Skin epidermis (tissue), 12 donors: ENCODE results near the gene DDX5.

Experiments
- H3K27ac ChIP-seq, 21 experiments: fragments of 200-600 bp; sonication (generic) in 11 of 21; one replicate each; pipeline ENCODE4 v1.5.0; 2020; ENCODE audit warnings: mild to moderate bottlenecking in 3 of 21, inconsistent platforms in 2 of 21, moderate library complexity in 2 of 21
- H3K4me3 ChIP-seq, 7 experiments: fragments of 200-600 bp; sonication (generic) in 2 of 7; one replicate each; pipeline ENCODE4 v1.5.0; 2020; ENCODE audit warnings: inconsistent platforms in 2 of 7, mild to moderate bottlenecking in 2 of 7, moderate library complexity in 1 of 7

DDX5 gene

GRCh38 chr17:64515419-64515818, 9.3 kb upstream of the DDX5 start:
- Histone ChIP-seq H3K4me3 (no peak overlapping the region), H3K27ac (no peak overlapping the region)

GRCh38 chr17:64509179-64509578, 3.1 kb upstream of the DDX5 start:
- H3K4me3 ChIP-seq, result no peak overlapping the region

GRCh38 chr17:64508683-64509082, 2.6 kb upstream of the DDX5 start:
- Histone ChIP-seq H3K4me3 (no peak overlapping the region), H3K27ac (no peak overlapping the region)

More at GRCh38 chr17:64509179-64509578, 3.1 kb upstream of the DDX5 start:
- H3K27ac ChIP-seq, result no peak overlapping the region

GRCh38 chr17:64507413-64507782, 1.3 kb upstream of the DDX5 start:
- Histone ChIP-seq H3K27ac (peak overlapping the region; percentile 95 to 100 (median 99)), H3K4me3 (peak overlapping the region; percentile 64 to 99 (median 85))

DNA sequence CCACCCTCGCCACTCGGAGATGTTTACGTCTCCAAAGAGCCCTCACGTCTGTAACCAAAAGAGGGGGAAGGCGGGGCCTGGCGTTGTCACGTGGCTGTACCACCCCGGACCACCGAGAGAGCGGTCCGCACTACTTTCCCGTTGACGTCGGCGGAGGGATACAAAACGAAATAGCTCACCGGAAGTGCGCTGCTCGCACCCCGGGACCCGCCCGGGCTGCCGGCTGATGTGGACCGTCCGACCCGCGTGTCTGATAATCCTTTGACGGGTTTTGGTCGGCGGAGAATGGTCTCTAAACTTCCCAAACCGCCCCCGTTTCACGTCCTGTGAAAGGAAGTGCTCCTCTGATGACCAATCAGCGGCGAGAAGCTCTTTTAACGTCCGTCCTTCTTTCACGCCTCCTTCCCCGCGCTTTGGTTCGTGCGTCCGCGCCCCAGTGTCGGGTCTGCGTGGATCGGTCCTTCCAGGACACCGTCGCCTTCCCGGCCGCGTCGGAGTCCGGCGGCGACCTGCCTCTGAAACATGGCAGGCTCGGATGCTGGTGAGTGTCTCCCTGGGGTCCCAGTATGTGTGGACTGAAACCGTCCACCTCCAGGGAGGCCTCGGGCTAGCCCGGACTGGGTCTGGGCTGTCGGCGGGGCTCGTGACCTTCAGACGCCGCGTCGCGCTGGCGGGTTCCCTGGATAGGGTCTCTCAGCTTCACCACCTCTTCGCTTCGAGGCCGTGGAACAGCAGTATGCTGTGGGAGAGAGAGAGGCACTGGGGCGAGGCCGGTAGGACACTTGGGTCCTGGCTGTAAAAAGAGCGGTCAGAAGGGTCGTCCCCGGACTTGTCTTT, 705 bp upstream of the DDX5 start, which contains the start of gene CEP95:
Gene CEP95, plus strand, starts transcription at position 402 of the 837 bp plus-strand sequence. Its CDS starts 121 bp downstream, at position 523.
- peak within 1 kb of the TSS; percentile 64 to 99 (median 85) for H3K4me3 ChIP-seq

DNA sequence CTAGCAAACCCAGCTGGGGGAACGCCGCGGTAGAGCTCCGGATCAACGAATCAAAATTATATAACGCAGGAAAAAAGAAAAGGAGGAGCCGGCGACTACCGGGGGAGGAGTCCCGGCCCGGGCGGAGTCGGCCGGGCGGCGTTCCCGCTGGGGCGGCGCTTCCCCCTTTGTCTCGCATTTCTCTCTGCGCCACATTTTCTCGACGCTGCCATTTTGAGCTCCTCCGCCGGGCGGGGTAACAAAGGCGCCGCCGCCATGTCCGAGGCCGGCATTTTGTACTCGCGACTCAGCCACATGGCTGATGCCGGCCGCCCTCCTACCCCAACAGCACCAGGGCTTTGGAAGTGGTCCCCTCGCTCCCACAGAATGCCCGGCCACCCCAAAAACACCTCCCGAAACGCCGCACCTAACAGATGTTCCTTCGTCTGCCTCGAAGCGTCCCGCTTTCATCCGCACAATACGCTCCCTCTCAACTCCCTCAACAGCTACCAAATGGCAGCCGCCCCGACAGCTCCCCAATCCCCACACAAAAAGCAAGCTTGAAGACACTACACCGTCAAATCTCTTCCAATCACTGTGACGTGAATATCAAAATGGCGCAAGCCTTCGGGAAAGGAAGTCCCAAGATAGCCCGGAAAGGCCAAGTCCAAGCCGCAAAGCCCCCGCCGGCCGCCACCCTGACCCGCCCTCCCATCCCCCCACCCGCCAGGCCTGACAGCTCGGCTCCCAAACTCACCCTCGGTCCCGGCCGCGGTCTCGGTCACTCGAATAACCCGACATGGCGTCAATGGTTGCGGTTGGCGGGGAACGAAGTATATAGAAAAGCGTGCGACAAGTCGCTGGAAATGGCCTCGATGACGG, 519 bp downstream of the DDX5 start:
- peak overlapping the region; percentile 95 to 100 (median 99) for H3K27ac ChIP-seq
- peak overlapping the region; percentile 64 to 99 (median 85) for H3K4me3 ChIP-seq

More for the DNA sequence above, 705 bp upstream of the DDX5 start, which contains the start of gene CEP95:
- peak within 1 kb of the TSS; percentile 95 to 100 (median 99) for H3K27ac ChIP-seq

- Histone ChIP-seq H3K27ac (peak overlapping the region in 20 of 21 experiments; percentile 95 to 100 (median 99)), H3K4me3 (peak overlapping the region; percentile 64 to 99 (median 85))
Observed at GRCh38 chr17:64504769-64505339, 1.2 kb downstream of the DDX5 start.

- Histone ChIP-seq H3K27ac (peak overlapping the region in 14 of 21 experiments; percentile 99 to 100 (median 99)), H3K4me3 (peak overlapping the region; percentile 64 to 99 (median 85))
Observed at GRCh38 chr17:64503821-64504768, 2.0 kb downstream of the DDX5 start.

- Histone ChIP-seq H3K4me3 (peak overlapping the region in 5 of 7 experiments; percentile 64 to 97 (median 84)), H3K27ac (peak overlapping the region in 2 of 21 experiments; percentile 9 to 27)
Observed at GRCh38 chr17:64503341-64503740, 2.7 kb downstream of the DDX5 start.

DNA sequence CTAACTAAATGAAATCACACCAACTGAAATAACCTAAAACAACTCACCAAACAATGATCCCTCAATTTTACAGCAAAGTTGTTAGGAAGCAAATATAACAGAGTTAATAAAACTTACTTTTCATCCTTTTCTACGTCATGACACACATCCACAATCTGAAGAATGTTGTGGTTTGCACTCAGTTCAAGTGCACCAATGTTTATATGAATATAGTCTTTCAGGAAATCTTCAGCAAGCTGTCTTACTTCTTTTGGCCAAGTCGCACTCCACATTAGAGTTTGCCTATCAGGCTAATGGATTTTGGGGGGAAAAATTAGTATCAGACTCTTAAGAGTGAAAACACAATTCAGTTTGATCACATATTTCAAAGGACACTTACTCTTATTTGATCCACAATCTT, 3.3 kb downstream of the DDX5 start:
- H3K4me3 ChIP-seq, result no peak overlapping the region
- peak overlapping the region in 2 of 21 experiments; percentile 9 to 27 for H3K27ac ChIP-seq

GRCh38 chr17:64502021-64502420, 4.1 kb downstream of the DDX5 start:
- Histone ChIP-seq H3K4me3 (peak overlapping the region in 1 of 7 experiments; percentile 1), H3K27ac (peak overlapping the region in 2 of 21 experiments; percentile 1)

- Histone ChIP-seq H3K4me3 (peak overlapping the region in 1 of 7 experiments; percentile 1), H3K27ac (peak overlapping the region in 1 of 21 experiments; percentile 1)
Observed at GRCh38 chr17:64500862-64501765, 5.0 kb downstream of the DDX5 start.

- Histone ChIP-seq H3K4me3 (no peak overlapping the region), H3K27ac (no peak overlapping the region)
Observed at GRCh38 chr17:64500487-64500859, 5.6 kb downstream of the DDX5 start.

DNA sequence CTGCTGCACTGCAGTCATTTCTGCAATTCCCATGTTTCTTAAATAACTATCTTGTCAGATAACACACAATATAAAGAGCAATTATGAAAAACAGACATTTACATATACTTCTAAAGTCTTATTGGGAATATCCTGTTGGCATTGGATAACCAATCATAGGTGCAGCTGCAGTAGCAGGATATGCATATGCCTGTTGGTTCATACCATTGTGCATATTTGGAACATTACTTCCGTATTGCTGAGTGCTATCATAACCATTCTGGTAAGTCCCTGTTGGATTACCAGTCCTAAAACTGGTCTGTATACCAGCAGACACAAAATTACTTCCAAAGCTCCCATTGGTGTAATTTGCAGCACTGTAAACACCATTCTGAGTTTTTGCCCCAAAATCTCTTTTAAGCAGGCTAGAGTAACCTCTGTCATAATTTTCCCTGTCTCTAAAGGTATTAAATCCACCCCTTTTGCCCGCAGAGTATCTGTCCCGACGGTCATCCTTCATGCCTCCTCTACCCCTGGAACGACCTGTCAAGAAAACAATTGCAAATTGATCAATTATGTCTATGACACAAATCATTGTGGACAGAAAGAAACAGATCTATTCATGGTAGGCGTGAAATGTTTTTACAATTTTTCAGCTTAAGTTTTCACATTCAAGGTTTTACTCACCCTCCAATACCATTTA, 6.1 kb downstream of the DDX5 start:
- no peak overlapping the region for H3K4me3 ChIP-seq
- H3K27ac ChIP-seq, result no peak overlapping the region

DNA sequence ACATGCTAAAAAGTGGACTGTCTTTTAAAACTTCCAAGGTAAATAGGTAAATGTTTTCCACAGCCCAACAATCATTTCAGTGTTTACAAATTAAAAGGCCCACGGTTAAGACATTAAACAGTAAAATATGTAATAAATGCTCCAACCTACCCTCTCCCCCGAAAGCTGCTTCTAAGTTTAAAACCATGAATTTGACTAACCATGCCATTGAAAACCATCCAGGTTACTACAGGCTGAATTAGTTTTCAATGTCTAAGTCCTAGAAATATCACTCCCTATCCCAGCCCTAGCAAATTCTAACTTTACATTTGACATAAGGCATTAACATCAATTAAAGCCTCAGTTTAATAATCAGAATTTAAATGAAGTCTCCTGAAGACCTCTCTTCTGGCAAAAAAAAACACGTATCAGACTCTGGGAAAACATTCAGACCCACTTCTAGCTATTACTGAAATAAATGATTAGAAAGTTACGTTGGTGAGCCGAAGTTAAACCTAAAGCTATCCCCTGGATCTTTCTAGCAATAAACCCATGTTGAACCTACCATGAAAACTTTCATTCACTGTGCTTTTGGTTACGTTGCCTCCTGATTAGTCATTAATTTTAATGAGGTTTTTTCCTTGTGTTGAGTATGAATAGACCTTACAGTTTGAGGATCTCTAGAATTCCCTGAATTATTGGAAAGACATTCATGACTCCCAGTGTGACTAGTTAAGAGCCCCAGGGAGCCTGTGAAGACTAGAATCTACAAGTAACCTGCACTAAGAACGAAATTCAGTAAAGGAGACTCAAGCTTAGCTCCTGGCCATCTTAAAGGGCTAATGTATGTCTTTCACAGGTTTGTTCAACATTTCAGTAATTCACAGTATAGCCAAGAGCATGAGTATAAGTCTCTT, 7.5 kb downstream of the DDX5 start:
- Histone ChIP-seq H3K4me3 (no peak overlapping the region), H3K27ac (peak overlapping the region in 1 of 21 experiments; percentile 76)

DNA sequence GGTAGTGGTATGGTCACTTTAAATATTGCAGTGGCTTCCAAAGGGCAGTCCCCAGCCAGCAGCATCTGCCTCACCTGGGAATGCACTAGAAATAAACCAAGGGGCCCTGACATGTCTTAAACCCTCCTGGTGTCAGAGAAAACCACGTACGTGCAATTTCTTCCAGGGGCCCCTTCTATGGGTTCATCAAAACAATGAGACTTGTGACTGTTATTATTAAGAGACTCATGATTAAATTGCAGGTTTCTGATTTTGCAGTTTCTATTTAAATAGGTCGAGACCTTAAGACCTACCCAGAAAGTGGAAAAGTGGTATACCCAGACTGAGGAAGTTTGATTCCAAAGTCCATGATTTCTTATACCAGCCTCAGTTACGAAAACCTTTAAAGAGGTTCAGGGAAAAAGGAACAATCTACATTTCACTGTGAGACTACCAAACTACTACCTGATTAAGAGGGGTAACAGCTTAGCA, 8.5 kb downstream of the DDX5 start:
- H3K27ac ChIP-seq, result peak overlapping the region; percentile 20 to 87 (median 76)
- H3K4me3 ChIP-seq, result peak overlapping the region in 6 of 7 experiments; percentile 57 to 81 (median 58)
